Mesodermal cell (in vitro differentiated cells): ENCODE results near the gene RBM19.

ENCODE experiments used
- H3K27ac ChIP-seq: 2 replicates; pipeline ENCODE4 v1.7.0; 2013; ENCODE audit warnings: mild to moderate bottlenecking, low read depth, low read length, moderate library complexity; ENCODE audit not compliant: severe bottlenecking
- H3K36me3 ChIP-seq: 2 replicates; pipeline ENCODE4 v1.7.1; 2013; ENCODE audit warnings: mild to moderate bottlenecking, low read length, moderate library complexity; ENCODE audit not compliant: control insufficient read depth, insufficient read depth
- H3K4me1 ChIP-seq: one replicate; pipeline ENCODE4 v1.7.1; 2013; ENCODE audit warnings: mild to moderate bottlenecking, low read length; ENCODE audit not compliant: insufficient read depth, control insufficient read depth, poor library complexity, severe bottlenecking
- H3K4me3 ChIP-seq: 2 replicates; pipeline ENCODE4 v1.7.0; 2013; ENCODE audit warnings: low read length, control low read depth, mild to moderate bottlenecking; ENCODE audit not compliant: insufficient read depth, poor library complexity, severe bottlenecking; ENCODE audit errors: extremely low read depth
- H3K9me3 ChIP-seq: 2 replicates; pipeline ENCODE4 v1.7.1; 2013; ENCODE audit warnings: mild to moderate bottlenecking, low read length, moderate library complexity; ENCODE audit not compliant: control insufficient read depth
- WGBS, 2 experiments: methylation state at CpG; one replicate each; pipeline ENCODE4 v1.1.5; 2013; ENCODE audit warnings: missing lambda C conversion rate in 2 of 2; ENCODE audit not compliant: insufficient coverage in 2 of 2; 5-methylcytosine and 5-hydroxymethylcytosine counted together

RBM19 gene

GRCh38 chr12:113938471-113938870 lies 27.7 kb downstream of the RBM19 start:
- Histone ChIP-seq H3K36me3 (peaks cover 90% of the 10 kb centered on the region), H3K27ac (no peak overlapping the region), H3K9me3 (no peaks in the 10 kb centered on the region), H3K4me3 (no peak overlapping the region), H3K4me1 (peaks cover 7% of the 10 kb centered on the region)
- WGBS, 2 experiments, result 95 to 97% methylated on average over 4 to 5 of the region's 5 CpGs

- H3K4me1 ChIP-seq, result peaks cover 20% of the 10 kb centered on the region
- no peak overlapping the region for H3K4me3 ChIP-seq
- no peak overlapping the region for H3K27ac ChIP-seq
- H3K36me3 ChIP-seq, result peaks cover 74% of the 10 kb centered on the region
- H3K9me3 ChIP-seq, result no peaks in the 10 kb centered on the region
- WGBS, 2 experiments, result 80 to 100% methylated on average over 1 of the region's 1 CpG
Measured at GRCh38 chr12:113936460-113936859, 29.7 kb downstream of the RBM19 start.

GRCh38 chr12:113935459-113935858 lies 30.7 kb downstream of the RBM19 start:
- Histone ChIP-seq H3K36me3 (peaks cover 69% of the 10 kb centered on the region), H3K27ac (peak overlapping the region; percentile 46), H3K4me3 (no peak overlapping the region), H3K4me1 (peaks cover 20% of the 10 kb centered on the region), H3K9me3 (no peaks in the 10 kb centered on the region)
- 93 to 100% methylated on average over 6 of the region's 6 CpGs for WGBS, 2 experiments

- WGBS, 2 experiments, result 92 to 93% methylated on average over 6 of the region's 9 CpGs
- Histone ChIP-seq H3K4me1 (peaks cover 20% of the 10 kb centered on the region), H3K4me3 (no peak overlapping the region), H3K36me3 (peaks cover 64% of the 10 kb centered on the region), H3K9me3 (no peaks in the 10 kb centered on the region), H3K27ac (no peak overlapping the region)
Measured at GRCh38 chr12:113934946-113935345, 31.2 kb downstream of the RBM19 start.

- Histone ChIP-seq H3K36me3 (peaks cover 58% of the 10 kb centered on the region), H3K4me3 (no peak overlapping the region), H3K4me1 (peaks cover 20% of the 10 kb centered on the region), H3K27ac (peak overlapping the region; percentile 5), H3K9me3 (no peaks in the 10 kb centered on the region)
- 92 to 97% methylated on average over 10 to 12 of the region's 14 CpGs for WGBS, 2 experiments
Measured at GRCh38 chr12:113934060-113934814, 31.9 kb downstream of the RBM19 start.

GRCh38 chr12:113933201-113933786 lies 32.8 kb downstream of the RBM19 start:
- Histone ChIP-seq H3K4me3 (no peak overlapping the region), H3K36me3 (peaks cover 48% of the 10 kb centered on the region), H3K27ac (peak overlapping the region; percentile 92), H3K9me3 (no peaks in the 10 kb centered on the region), H3K4me1 (peaks cover 20% of the 10 kb centered on the region)
- WGBS, 2 experiments, result 39 to 40% methylated on average over 18 of the region's 18 CpGs

- 56 to 71% methylated on average over 9 to 10 of the region's 14 CpGs for WGBS, 2 experiments
- no peak overlapping the region for H3K4me3 ChIP-seq
- no peaks in the 10 kb centered on the region for H3K9me3 ChIP-seq
- peaks cover 20% of the 10 kb centered on the region for H3K4me1 ChIP-seq
- H3K27ac ChIP-seq, result peak overlapping the region; percentile 92
- peaks cover 41% of the 10 kb centered on the region for H3K36me3 ChIP-seq
Measured at GRCh38 chr12:113932381-113933196, 33.5 kb downstream of the RBM19 start.

GRCh38 chr12:113931517-113931916 lies 34.6 kb downstream of the RBM19 start:
- 92 to 99% methylated on average over 5 to 6 of the region's 6 CpGs for WGBS, 2 experiments
- Histone ChIP-seq H3K9me3 (no peaks in the 10 kb centered on the region), H3K36me3 (peaks cover 42% of the 10 kb centered on the region), H3K27ac (no peak overlapping the region), H3K4me1 (peaks cover 20% of the 10 kb centered on the region), H3K4me3 (no peak overlapping the region)

GRCh38 chr12:113930249-113930648 lies 35.9 kb downstream of the RBM19 start:
- peaks cover 19% of the 10 kb centered on the region for H3K4me1 ChIP-seq
- H3K4me3 ChIP-seq, result no peak overlapping the region
- no peak overlapping the region for H3K27ac ChIP-seq
- H3K36me3 ChIP-seq, result peaks cover 48% of the 10 kb centered on the region
- no peaks in the 10 kb centered on the region for H3K9me3 ChIP-seq
- WGBS, 2 experiments, result 82 to 100% methylated on average over 1 to 2 of the region's 4 CpGs

GRCh38 chr12:113929312-113929989 lies 36.7 kb downstream of the RBM19 start:
- H3K9me3 ChIP-seq, result no peaks in the 10 kb centered on the region
- WGBS, 2 experiments, result 77 to 78% methylated on average over 4 of the region's 5 CpGs
- H3K4me3 ChIP-seq, result no peak overlapping the region
- H3K36me3 ChIP-seq, result peaks cover 48% of the 10 kb centered on the region
- peaks cover 17% of the 10 kb centered on the region for H3K4me1 ChIP-seq
- no peak overlapping the region for H3K27ac ChIP-seq
